Pancreas (tissue), 10 donors: ENCODE data around the gene TFB2M. TPM values are rescaled to one million over a fixed set of nuclear protein-coding genes. Genes with fewer than 3 reads are reported as not detected.

Experiments
- ATAC-seq, 4 donors: fragments of 200-7000 bp; cut with Tn5 transposase; one replicate each; pipeline versions ENCODE4 v1.8.0 to v1.9.1; 2020; ENCODE audit warnings: mild to moderate bottlenecking in 4 of 4, moderate library complexity in 4 of 4
- DNase-seq, 6 donors: peaks; one replicate each; pipeline ENCODE4 v3.0.0-alpha.2; 2020
- FAIRE-seq: peaks from 2 replicates; lab custom pipeline; 2012; peaks lifted over from hg19 to GRCh38; lab: Jason Lieb, UNC
- H3K27ac ChIP-seq, 4 donors: fragments of 200-600 bp; sonication (generic); 1 replicate in 3 of 4; 2 replicates in 1 of 4; pipeline versions ENCODE4 v1.5.0 to v1.8.0; 2020
- H3K27me3 ChIP-seq, 4 donors: fragments of 200-600 bp; one replicate each; pipeline ENCODE4 v1.8.0; 2021
- H3K36me3 ChIP-seq, 3 donors: fragments of 200-600 bp; sonication (generic) in 1 of 3; one replicate each; pipeline versions ENCODE4 v1.5.0 to v1.8.0; 2020 to 2021
- H3K4me1 ChIP-seq, 3 donors: fragments of 200-600 bp; one replicate each; pipeline ENCODE4 v1.8.0; 2021
- H3K4me3 ChIP-seq, 4 donors: fragments of 200-600 bp; sonication (generic) in 2 of 4; one replicate each; pipeline versions ENCODE4 v1.5.0 to v1.8.0; 2020 to 2021
- H3K9me3 ChIP-seq, 4 donors: fragments of 200-600 bp; one replicate each; pipeline ENCODE4 v1.8.0; 2021
- WGBS, 2 donors: extraction: QIAGEN DNeasy Blood & Tissue Kit; methylation state at CpG; one replicate each; pipeline ENCODE4 v1.1.7; 2013; 5-methylcytosine and 5-hydroxymethylcytosine counted together
- intact Hi-C, 3 donors: fragments of 100-400 bp; cut with DNase I; formaldehyde crosslinking; loops; one replicate each; pipeline versions ENCODE4 v1.11.1 to v1.14.2; 2022
- polyA plus RNA-seq, 2 donors: library from polyadenylated mRNA; stranded (reverse); fragments of 200-250 nt; gene quantifications; one replicate each; pipeline ENCODE4 v1.2.3, GENCODE V29; 2013
- total RNA-seq, 6 donors: library from RNA; stranded (reverse); fragmentation: NEBNext Ultra II Directional in 4 of 6; extraction: Animal tissue kit (Norgen Biotek cat#: 25700) in 4 of 6; gene quantifications; one replicate each; pipeline versions ENCODE4 v1.2.1 to v1.2.4, GENCODE V29; 2021 to 2023
- TF ChIP-seq, protein P1 (sequence below), 4 donors: fragments of 200-600 bp; sonication (generic) in 3 of 4; IDR thresholded peaks; one replicate each; pipeline versions ENCODE4 v1.5.0 to v1.8.0; 2021; ENCODE audit warnings: antibody characterized with exemption in 4 of 4
- donor health status: healthy with polysubstance abuse.
- donor health status: DM: no; HTN: no; CAD: no; lungs with moderate emphysema.
- donor health status: DM: no; HTN: no; CAD: no.
- donor health status: control.
- donor health status: control.
- donor health status: Bipolar disorder and iron deficiency.
- donor health status: DM: yes; HTN: yes; CAD: no.
- donor health status: DM: no; HTN: no; CAD: no.
- donor health status: DM: no; HTN: no; CAD: no.
- donor health status: DM: yes; HTN: yes; CAD: no.

The TFB2M gene
- total and polyA plus RNA-seq, 8 donors, result 3.3 to 9.5 (median 7.1) TPM

- H3K27ac ChIP-seq, result no peak overlapping the region
- H3K9me3 ChIP-seq, result no peaks in the 10 kb centered on the region
- WGBS, 2 donors, result 91 to 92% methylated on average over 15 of the region's 15 CpGs
- FAIRE-seq (no peak), ATAC-seq (no peak), DNase-seq (no peak)
- H3K27me3 ChIP-seq, result no peaks in the 10 kb centered on the region
- no peaks in the 10 kb centered on the region for H3K36me3 ChIP-seq
- TF ChIP-seq, protein P1, sequence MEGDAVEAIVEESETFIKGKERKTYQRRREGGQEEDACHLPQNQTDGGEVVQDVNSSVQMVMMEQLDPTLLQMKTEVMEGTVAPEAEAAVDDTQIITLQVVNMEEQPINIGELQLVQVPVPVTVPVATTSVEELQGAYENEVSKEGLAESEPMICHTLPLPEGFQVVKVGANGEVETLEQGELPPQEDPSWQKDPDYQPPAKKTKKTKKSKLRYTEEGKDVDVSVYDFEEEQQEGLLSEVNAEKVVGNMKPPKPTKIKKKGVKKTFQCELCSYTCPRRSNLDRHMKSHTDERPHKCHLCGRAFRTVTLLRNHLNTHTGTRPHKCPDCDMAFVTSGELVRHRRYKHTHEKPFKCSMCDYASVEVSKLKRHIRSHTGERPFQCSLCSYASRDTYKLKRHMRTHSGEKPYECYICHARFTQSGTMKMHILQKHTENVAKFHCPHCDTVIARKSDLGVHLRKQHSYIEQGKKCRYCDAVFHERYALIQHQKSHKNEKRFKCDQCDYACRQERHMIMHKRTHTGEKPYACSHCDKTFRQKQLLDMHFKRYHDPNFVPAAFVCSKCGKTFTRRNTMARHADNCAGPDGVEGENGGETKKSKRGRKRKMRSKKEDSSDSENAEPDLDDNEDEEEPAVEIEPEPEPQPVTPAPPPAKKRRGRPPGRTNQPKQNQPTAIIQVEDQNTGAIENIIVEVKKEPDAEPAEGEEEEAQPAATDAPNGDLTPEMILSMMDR (IDR thresholded peaks at IDR 0.05), result no peak
- no peak overlapping the region for H3K4me3 ChIP-seq
- peaks cover 29 to 32% (median 29%) of the 10 kb centered on the region in 3 donors for H3K4me1 ChIP-seq
- intact Hi-C loops, result no loop called here
Measured at GRCh38 chr1:246580497-246581370, 14.7 kb upstream of the TFB2M start.

DNA sequence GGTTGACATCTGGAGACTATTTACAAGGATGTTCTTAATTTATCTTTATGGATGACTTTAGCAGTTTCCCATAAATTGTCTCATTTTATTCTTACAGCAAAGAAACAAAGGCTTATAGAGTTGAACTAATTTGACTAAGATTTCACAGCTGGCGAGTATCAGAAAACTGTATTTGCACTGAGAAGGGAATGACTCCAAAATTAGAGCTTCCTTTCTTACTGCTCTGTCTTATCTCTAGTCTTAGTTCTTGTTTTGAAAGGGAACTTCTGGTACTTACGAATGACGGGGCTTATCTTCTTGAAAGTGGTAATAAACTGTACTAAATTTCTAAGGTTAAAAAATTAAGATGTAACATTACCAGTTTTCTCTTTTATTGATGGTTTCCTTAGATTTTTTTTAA is 13.8 kb upstream of the TFB2M start:
- Histone ChIP-seq H3K4me3 (no peak overlapping the region), H3K27ac (no peak overlapping the region), H3K27me3 (no peaks in the 10 kb centered on the region), H3K36me3 (no peaks in the 10 kb centered on the region), H3K9me3 (no peaks in the 10 kb centered on the region), H3K4me1 (peaks cover 26 to 32% (median 26%) of the 10 kb centered on the region in 3 donors)
- FAIRE-seq (peak; percentile 64), DNase-seq (no peak), ATAC-seq (no peak)
- WGBS, 2 donors, result 29 to 35% methylated on average over 3 of the region's 3 CpGs
- TF ChIP-seq, protein P1 (IDR thresholded peaks at IDR 0.05), result no peak
- intact Hi-C loops, result no loop called here

DNA sequence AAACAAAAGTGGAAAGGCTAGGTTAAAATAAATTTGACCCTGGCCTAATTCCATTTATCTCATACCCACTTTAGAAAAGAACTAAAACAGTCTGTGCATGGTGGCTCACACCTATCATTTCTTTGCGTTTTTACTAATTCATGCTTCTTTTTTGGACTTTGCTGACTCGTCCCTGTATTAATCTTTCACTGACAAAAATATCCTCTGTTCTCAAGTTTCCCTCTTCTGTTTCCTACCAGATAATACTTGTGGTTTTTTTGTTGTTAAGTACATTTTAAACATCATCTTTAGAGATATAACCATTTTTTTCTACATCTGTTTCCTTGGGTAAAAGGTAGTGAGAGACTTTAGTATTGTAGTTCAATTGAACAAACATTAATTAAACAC is 11.7 kb upstream of the TFB2M start:
- DNase-seq (no peak), ATAC-seq (no peak), FAIRE-seq (no peak)
- Histone ChIP-seq H3K36me3 (no peaks in the 10 kb centered on the region), H3K4me3 (no peak overlapping the region), H3K4me1 (peaks cover 5 to 11% (median 8%) of the 10 kb centered on the region in 3 donors), H3K9me3 (no peaks in the 10 kb centered on the region), H3K27me3 (no peaks in the 10 kb centered on the region), H3K27ac (no peak overlapping the region)
- intact Hi-C loops, result no loop called here
- TF ChIP-seq, protein P1 (IDR thresholded peaks at IDR 0.05), result no peak
- 60 to 71% methylated on average over 2 of the region's 2 CpGs for WGBS, 2 donors

DNA sequence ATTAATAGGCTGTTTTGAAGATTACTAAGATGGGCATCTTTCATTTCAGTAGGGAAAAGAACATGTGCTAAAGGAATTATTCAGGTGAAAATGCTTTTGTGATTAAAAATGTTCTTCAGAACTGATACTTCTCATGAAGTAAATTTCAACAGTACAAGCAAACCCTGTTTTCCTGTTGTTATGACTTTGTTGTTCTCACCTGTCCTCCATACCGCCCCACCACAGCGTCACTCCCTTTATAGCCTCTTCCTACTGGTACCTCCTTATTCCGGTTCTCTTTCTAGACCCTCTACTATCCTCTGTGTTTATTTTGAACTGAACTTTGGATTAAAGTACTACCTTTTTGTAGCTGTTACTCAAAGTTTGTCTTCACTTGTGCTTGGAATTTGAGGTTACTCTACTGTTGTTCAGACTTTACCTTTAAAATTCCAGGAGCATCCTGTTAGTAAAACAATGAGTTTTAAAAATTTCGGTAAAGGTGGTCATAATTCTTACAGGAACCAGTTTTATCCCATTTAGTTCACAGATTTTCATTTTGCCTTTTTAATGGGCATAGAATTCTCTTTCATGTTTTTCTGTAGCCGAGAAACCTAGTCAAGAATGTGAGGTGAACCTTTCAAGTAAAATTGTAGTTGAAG is 11.1 kb upstream of the TFB2M start:
- TF ChIP-seq, protein P1 (IDR thresholded peaks at IDR 0.05), result no peak
- H3K9me3 ChIP-seq, result no peaks in the 10 kb centered on the region
- no peaks in the 10 kb centered on the region for H3K36me3 ChIP-seq
- no peak for DNase-seq
- WGBS, 2 donors, result 85 to 89% methylated on average over 5 of the region's 5 CpGs
- intact Hi-C loops, result no loop called here
- H3K27me3 ChIP-seq, result no peaks in the 10 kb centered on the region
- no peak for FAIRE-seq
- no peak overlapping the region for H3K4me3 ChIP-seq
- no peak overlapping the region for H3K27ac ChIP-seq
- H3K4me1 ChIP-seq, result peaks cover 0 to 6% (median 3%) of the 10 kb centered on the region in 3 donors
- no peak for ATAC-seq

DNA sequence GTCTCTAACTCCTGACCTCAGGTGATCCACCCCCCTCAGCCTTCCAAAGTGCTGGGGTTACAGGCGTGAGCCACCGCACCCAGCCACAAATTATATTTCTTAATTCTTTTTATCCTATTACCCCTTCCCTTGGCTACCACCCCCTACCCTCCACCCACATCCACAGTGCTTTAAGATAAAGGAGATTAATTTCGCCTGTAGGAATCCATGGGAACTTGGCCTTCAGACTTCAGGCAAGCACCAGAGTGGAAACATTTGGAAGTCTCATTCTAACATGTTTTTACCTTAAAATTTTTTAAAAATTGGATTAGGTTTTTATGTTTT is 10.6 kb upstream of the TFB2M start:
- peaks cover 0 to under 1% (median 0%) of the 10 kb centered on the region in 3 donors for H3K4me1 ChIP-seq
- no peak for ATAC-seq
- H3K9me3 ChIP-seq, result no peaks in the 10 kb centered on the region
- H3K36me3 ChIP-seq, result no peaks in the 10 kb centered on the region
- TF ChIP-seq, protein P1 (IDR thresholded peaks at IDR 0.05), result no peak
- H3K27ac ChIP-seq, result no peak overlapping the region
- H3K27me3 ChIP-seq, result no peaks in the 10 kb centered on the region
- WGBS, 2 donors, result 87 to 93% methylated on average over 3 of the region's 3 CpGs
- no peak for DNase-seq
- H3K4me3 ChIP-seq, result no peak overlapping the region
- FAIRE-seq, result no peak
- intact Hi-C loops, result no loop called here
